CD14-positive monocyte (primary cell): ENCODE data around the gene HTR6. TPM values are rescaled to one million over a fixed set of nuclear protein-coding genes. Genes with fewer than 3 reads are reported as not detected.

Experiments used
- DNase-seq, 3 donors: peaks; one replicate each; pipeline ENCODE4 v3.0.0-alpha.2; 2011 to 2022
- H2AFZ ChIP-seq: 2 replicates; pipeline ENCODE4 v1.6.0; 2012; ENCODE audit warnings: mild to moderate bottlenecking, low read depth, low read length, inconsistent platforms; ENCODE audit not compliant: insufficient read depth, poor library complexity, severe bottlenecking
- H3K27ac ChIP-seq, 2 donors: 1 replicate in 1 of 2; 2 replicates in 1 of 2; pipeline ENCODE4 v1.5.1; 2012 to 2013; ENCODE audit warnings: low read length in 2 of 2, control low read depth in 1 of 2, inconsistent platforms in 1 of 2, low read depth in 1 of 2, mild to moderate bottlenecking in 1 of 2
- H3K27me3 ChIP-seq, 2 donors: one replicate each; pipeline versions ENCODE4 v1.6.0 to v1.6.1; 2011 to 2013; ENCODE audit warnings: low read length in 2 of 2; ENCODE audit not compliant: control insufficient read depth in 2 of 2, insufficient read depth in 2 of 2
- H3K36me3 ChIP-seq, 2 donors: replicated peaks in 1 of 2; 1 replicate in 1 of 2; 2 replicates in 1 of 2; pipeline versions ENCODE4 v1.5.1 to v1.6.1; 2012 to 2013; ENCODE audit warnings: low read length in 2 of 2, control low read depth in 1 of 2, inconsistent platforms in 1 of 2, mild to moderate bottlenecking in 1 of 2; ENCODE audit not compliant: insufficient read depth in 2 of 2, control insufficient read depth in 1 of 2
- H3K4me1 ChIP-seq, 2 donors: 1 replicate in 1 of 2; 2 replicates in 1 of 2; pipeline versions ENCODE4 v1.5.1 to v1.6.1; 2012 to 2013; ENCODE audit warnings: low read length in 2 of 2, control low read depth in 1 of 2, inconsistent platforms in 1 of 2, mild to moderate bottlenecking in 1 of 2, moderate library complexity in 1 of 2; ENCODE audit not compliant: insufficient read depth in 2 of 2, control insufficient read depth in 1 of 2
- H3K4me2 ChIP-seq: replicated peaks from 2 replicates; pipeline ENCODE3; 2012; ENCODE audit warnings: low read length, moderate library complexity, mild to moderate bottlenecking; ENCODE audit not compliant: poor library complexity, severe bottlenecking; ENCODE audit errors: extremely low read depth
- H3K4me3 ChIP-seq, 3 experiments: fragments of 200-600 bp in 1 of 3; sonication (generic) in 1 of 3; replicated peaks in 1 of 3; 1 replicate in 2 of 3; 2 replicates in 1 of 3; pipeline ENCODE4 v1.5.1; 2011 to 2013; ENCODE audit warnings: low read length in 3 of 3, mild to moderate bottlenecking in 3 of 3, control low read depth in 2 of 3, low read depth in 2 of 3, inconsistent platforms in 1 of 3, moderate library complexity in 1 of 3
- H3K79me2 ChIP-seq: 2 replicates; pipeline ENCODE4 v1.6.0; 2012; ENCODE audit warnings: mild to moderate bottlenecking, control low read depth, inconsistent platforms, low read length, moderate library complexity; ENCODE audit not compliant: insufficient read depth
- H3K9ac ChIP-seq: 2 replicates; pipeline ENCODE4 v1.6.0; 2017; ENCODE audit warnings: low read length, mild to moderate bottlenecking; ENCODE audit not compliant: insufficient read depth, poor library complexity, severe bottlenecking
- H3K9me3 ChIP-seq, 2 donors: replicated peaks in 1 of 2; 1 replicate in 1 of 2; 2 replicates in 1 of 2; pipeline versions ENCODE4 v1.5.1 to v1.6.1; 2012 to 2013; ENCODE audit warnings: low read length in 2 of 2, control low read depth in 1 of 2; ENCODE audit not compliant: control insufficient read depth in 1 of 2, insufficient read depth in 1 of 2
- H4K20me1 ChIP-seq: 2 replicates; pipeline ENCODE4 v1.6.0; 2012; ENCODE audit warnings: mild to moderate bottlenecking, low read length, control low read depth, moderate library complexity; ENCODE audit not compliant: insufficient read depth
- H3K27ac Mint-ChIP-seq, 7 donors: one replicate each; pipeline ENCODE4 v1.8.0; 2020; ENCODE audit warnings: mild to moderate bottlenecking in 7 of 7, mixed read lengths in 7 of 7, moderate library complexity in 6 of 7, inconsistent platforms in 2 of 7
- H3K27me3 Mint-ChIP-seq, 3 donors: one replicate each; pipeline ENCODE4 v1.8.0; 2021 to 2022; ENCODE audit warnings: low read depth in 3 of 3, mild to moderate bottlenecking in 3 of 3, mixed read lengths in 3 of 3, moderate library complexity in 3 of 3, inconsistent platforms in 1 of 3
- H3K36me3 Mint-ChIP-seq, 2 donors: one replicate each; pipeline ENCODE4 v1.8.0; 2020; ENCODE audit warnings: mixed read lengths in 2 of 2, inconsistent platforms in 1 of 2, mild to moderate bottlenecking in 1 of 2
- H3K4me1 Mint-ChIP-seq: one replicate; pipeline ENCODE4 v1.8.0; 2020; ENCODE audit warnings: mild to moderate bottlenecking, mixed read lengths
- H3K4me3 Mint-ChIP-seq, 2 donors: one replicate each; pipeline ENCODE4 v1.8.0; 2020; ENCODE audit warnings: mild to moderate bottlenecking in 2 of 2, mixed read lengths in 2 of 2, moderate library complexity in 1 of 2
- H3K9me3 Mint-ChIP-seq, 7 donors: one replicate each; pipeline ENCODE4 v1.8.0; 2020 to 2022; ENCODE audit warnings: mixed read lengths in 7 of 7, mild to moderate bottlenecking in 6 of 7, moderate library complexity in 6 of 7, inconsistent platforms in 2 of 7
- CTCF ChIP-seq: fragments of 200-600 bp; IDR thresholded peaks from one replicate; pipeline ENCODE4 v1.8.0; 2022; ENCODE audit warnings: antibody characterized with exemption, mild to moderate bottlenecking
- WGBS: methylation state at CpG from one replicate; pipeline ENCODE4 v1.1.5; 2013; ENCODE audit warnings: missing lambda C conversion rate; ENCODE audit not compliant: insufficient coverage; 5-methylcytosine and 5-hydroxymethylcytosine counted together
- intact Hi-C, 2 donors: fragments of 100-400 bp; cut with micrococcal nuclease; formaldehyde crosslinking; loops; one replicate each; pipeline versions ENCODE4 v1.15.0 to v1.15.1; 2023
- polyA plus RNA-seq, 3 donors: library from polyadenylated mRNA; depleted of rRNA in 1 of 3; unstranded in 2 of 3; stranded (reverse) in 1 of 3; fragments of 300-500 nt in 2 of 3; fragments of >200 nt in 1 of 3; fragmentation: Illumina TruSeq in 2 of 3; gene quantifications; 1 replicate in 2 of 3; 2 replicates in 1 of 3; pipeline ENCODE4 v1.2.3, GENCODE V29; 2012 to 2021

The HTR6 gene
- polyA plus RNA-seq, 3 donors = not detected

DNA sequence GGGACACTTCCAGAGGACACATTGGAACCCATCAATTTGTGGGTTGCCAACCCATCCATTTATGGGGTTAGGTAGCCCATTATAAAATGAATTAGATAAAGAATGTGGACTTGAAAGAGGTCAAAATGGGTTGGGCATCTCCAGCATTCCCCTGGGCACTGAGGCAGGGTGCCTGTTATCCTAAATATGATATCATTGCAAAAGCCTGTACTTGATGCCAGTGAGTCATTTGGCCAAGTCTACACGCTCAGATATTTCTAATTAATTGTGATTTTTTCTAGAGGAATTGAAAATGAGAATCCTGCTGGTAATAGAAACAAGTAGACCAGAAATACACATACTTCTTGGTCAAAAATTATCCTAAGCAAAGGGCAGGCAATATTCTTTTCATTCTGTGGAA, 42.5 kb upstream of the HTR6 start:
- Histone ChIP-seq H4K20me1 (peaks cover 54% of the 10 kb centered on the region), H3K79me2 (peaks cover 14% of the 10 kb centered on the region), H3K4me3 (no peak overlapping the region), H3K9me3 (no peaks in the 10 kb centered on the region), H3K9ac (no peak overlapping the region), H3K4me2 (no peak overlapping the region), H3K27me3 (no peaks in the 10 kb centered on the region), H3K27ac (no peak overlapping the region), H3K36me3 (peaks cover 39 to 74% of the 10 kb centered on the region in 2 donors), H2AFZ (no peak overlapping the region), H3K4me1 (no peaks in the 10 kb centered on the region)
- TF ChIP-seq CTCF = no peak
- H3K4me1 Mint-ChIP-seq = no peaks in the 10 kb centered on the region
- peaks cover 44 to 51% of the 10 kb centered on the region in 2 donors for H3K36me3 Mint-ChIP-seq
- intact Hi-C loops = no loop called here
- H3K9me3 Mint-ChIP-seq = no peaks in the 10 kb centered on the region
- H3K4me3 Mint-ChIP-seq = no peak overlapping the region
- no CpG with 5 or more reads among the region's 1 CpG for WGBS
- no peak for DNase-seq
- no peaks in the 10 kb centered on the region for H3K27me3 Mint-ChIP-seq
- no peak overlapping the region for H3K27ac Mint-ChIP-seq

GRCh38 chr1:19623523-19623922, 41.2 kb upstream of the HTR6 start:
- DNase-seq = no peak
- Histone ChIP-seq H3K79me2 (peaks cover 13% of the 10 kb centered on the region), H3K4me3 (no peak overlapping the region), H3K9ac (no peak overlapping the region), H3K27ac (no peak overlapping the region), H3K27me3 (no peaks in the 10 kb centered on the region), H4K20me1 (peaks cover 45% of the 10 kb centered on the region), H3K36me3 (peaks cover 43 to 77% of the 10 kb centered on the region in 2 donors), H3K4me2 (no peak overlapping the region), H3K9me3 (no peaks in the 10 kb centered on the region), H3K4me1 (no peaks in the 10 kb centered on the region), H2AFZ (no peak overlapping the region)
- no peaks in the 10 kb centered on the region for H3K27me3 Mint-ChIP-seq
- no peak overlapping the region for H3K4me3 Mint-ChIP-seq
- H3K4me1 Mint-ChIP-seq = no peaks in the 10 kb centered on the region
- H3K9me3 Mint-ChIP-seq = peaks cover 0 to 2% (median 0%) of the 10 kb centered on the region in 7 donors
- intact Hi-C loops = no loop called here
- no peak for TF ChIP-seq CTCF
- H3K36me3 Mint-ChIP-seq = peaks cover 51 to 64% of the 10 kb centered on the region in 2 donors
- WGBS = no CpG with 5 or more reads among the region's 3 CpGs
- no peak overlapping the region for H3K27ac Mint-ChIP-seq
